HG03457 (cell line): ENCODE data around the gene MON2.
A peak's percentile ranks its signal among the peaks of the same experiment; 100 is the strongest.
"Not testable (repeated sequence)": the region's sequence is repeated elsewhere in the genome, so short reads cannot be mapped to it uniquely, and the experiment has no call there.

Source experiments
- ATAC-seq: cut with Tn5 transposase; IDR thresholded peaks from one replicate; pipeline ENCODE4 v1.9.1; 2021; ENCODE audit warnings: moderate number of reproducible peaks; ENCODE audit not compliant: unreplicated experiment

Gene MON2

DNA sequence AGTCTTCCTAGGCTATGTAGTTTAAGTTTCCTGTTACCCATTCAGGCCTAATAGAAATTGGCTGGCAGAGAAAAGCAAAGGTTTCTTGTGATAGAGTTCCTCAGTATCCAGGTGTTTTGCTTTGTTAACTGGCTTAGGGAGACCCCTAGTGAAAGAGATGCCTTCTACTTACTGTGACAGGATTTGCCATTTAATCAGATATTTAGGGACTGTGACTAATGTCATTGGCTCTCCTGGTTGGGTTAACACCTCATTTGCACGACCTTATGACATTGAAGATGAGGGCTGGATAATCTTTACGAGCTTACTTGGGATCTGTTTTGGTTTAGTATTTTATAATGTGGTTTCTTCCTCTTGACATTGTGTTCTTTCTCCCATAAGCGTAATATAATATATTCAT, 5.8 kb downstream of the MON2 start:
- no peak for ATAC-seq

DNA sequence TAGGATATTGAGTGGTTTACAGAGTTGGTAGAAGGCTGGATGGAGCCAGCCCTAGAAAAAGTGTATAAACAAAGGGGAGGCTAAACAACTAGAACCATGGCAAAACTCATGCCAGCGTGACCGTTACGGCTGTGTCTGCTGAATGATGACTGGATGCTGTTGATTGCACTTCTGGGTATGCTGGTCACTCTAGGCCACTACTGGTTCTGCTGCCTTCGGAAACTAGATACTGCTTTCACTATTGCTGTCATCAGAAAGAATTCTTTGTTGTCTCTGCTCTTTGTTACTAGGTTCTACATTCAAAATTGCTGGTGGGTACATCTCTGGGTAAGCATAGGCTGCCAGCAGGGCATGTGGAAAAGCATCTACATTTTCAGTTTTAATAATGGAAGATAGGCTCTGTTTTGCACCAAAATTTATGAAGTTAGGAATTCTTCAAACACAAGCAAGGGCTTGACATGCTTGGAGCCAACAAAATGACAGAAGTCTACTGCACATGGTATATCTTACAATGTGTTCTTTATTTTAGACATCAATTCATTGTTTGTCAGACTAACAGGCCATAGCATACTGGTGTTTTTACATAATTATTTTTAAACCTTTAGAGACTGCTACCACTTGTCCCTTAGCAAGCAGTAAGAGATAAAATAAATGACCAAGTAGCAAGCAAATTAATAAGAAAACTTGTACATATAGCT, 15.4 kb downstream of the MON2 start:
- no peak for ATAC-seq

DNA sequence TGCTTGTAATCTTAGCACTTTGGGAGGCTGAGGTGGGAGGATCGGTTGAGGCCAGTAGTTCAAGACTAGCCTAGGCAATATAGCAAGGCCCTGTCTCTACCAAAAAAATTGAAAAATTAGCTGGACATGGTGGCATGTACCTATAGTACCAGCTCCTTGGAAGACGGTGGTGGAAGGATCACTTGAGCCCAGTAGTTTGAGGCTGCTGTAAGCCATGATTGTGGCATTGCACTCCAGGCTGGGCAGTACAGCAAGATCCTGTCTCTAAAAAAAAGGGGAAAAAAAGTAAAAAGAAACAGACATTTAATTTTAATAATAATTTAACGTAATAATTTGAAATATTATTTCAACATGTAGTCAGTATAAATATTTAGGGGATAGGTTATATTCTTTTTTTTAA, 16.1 kb downstream of the MON2 start:
- no peak for ATAC-seq

DNA sequence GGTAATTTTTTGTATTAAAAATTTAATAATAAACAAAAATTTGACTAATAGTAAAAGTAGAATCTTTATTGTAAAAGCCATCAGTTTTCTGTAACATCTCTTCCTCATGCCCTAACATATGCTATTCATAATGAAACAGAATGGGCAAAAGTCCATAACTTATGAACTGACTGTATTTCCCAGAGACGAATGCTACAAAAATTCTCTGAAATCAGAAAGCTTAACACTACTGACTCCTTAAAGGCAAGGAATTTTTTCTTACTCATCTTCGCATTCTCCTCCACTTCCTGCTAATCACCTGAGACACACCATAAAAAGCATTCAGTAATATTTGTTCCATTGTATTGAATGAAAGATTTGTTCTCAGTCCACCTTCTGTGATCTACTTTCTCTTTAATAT, 17.6 kb downstream of the MON2 start:
- ATAC-seq: no peak

DNA sequence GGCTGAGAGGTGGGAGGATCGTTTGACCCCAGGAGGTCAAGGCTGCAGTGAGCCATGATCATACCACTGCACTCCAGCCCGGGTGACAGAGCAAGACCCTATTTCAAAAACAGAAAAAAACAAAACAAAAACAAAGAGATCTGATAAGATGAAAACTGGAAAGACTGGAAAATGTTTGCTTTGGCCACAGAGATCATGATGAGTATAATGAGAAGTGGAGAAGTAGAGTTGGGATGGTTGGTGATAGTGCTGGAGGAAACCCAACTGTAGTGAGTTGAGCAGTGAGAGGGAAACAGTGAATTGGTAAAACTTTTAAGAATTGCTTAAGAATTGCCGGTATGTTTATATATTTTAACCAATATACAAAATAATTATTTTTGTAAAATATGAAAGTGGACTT, 39.2 kb downstream of the MON2 start:
- ATAC-seq: no peak

GRCh38 chr12:62512901-62513300, 46.3 kb downstream of the MON2 start:
- ATAC-seq: no peak

GRCh38 chr12:62514080-62514479, 47.5 kb downstream of the MON2 start:
- not testable (repeated sequence) for ATAC-seq

GRCh38 chr12:62516927-62517326, 50.3 kb downstream of the MON2 start:
- ATAC-seq: no peak

DNA sequence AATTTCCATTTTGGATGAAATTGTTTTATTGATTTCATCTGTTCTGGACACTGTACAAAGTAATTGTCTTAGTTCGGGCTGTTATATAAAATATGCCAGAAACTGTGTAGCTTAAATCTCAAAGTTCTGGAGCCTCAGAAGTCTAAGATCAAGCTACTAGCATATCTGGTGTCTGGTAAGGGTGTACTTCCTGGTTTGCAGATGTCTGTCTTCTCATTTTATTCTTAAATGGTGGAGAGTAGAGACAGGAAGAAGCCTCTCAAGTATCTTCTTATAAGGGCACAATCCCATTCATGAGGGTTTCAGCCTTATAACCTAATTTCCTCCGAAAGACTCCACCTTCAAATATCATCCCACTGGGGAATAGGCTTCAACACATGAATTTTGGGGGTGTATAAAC, 51.3 kb downstream of the MON2 start:
- ATAC-seq: no peak

DNA sequence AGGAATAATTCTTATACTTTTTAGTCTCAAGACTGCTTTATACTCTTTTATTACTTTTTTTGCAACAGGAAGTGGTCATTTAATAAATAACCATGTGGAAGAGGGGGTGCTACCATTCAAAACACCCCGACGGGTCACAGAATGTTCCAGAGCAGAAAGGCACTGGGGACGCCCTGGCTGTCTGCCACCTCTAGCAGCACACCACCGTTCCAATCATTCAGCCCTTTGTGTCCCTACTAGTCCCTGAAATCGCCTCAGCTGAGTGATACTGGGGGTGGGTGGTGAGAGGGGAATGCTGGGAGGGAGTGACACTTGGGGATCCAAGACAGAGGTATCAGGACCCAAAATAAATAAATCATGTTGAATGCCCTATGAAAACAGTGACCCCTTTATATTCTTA, 52.4 kb downstream of the MON2 start:
- ATAC-seq: no peak

DNA sequence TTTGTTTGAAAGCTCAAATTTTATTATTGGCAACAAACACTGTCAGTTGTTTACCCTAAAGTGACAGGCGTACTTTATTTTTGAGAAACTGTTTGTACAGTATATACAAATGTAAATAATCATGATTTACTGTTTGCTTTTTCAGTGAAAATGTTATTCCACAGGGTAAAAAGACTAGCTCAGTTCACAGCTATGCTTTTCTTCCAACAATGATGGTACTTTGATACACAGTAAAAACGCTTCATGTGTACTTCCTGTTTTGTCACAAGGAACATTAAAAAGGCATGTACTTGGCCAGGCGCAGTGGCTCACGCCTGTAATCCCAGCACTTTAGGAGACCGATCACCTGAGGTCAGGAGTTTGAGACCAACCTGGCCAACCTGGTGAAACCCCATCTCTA, 53.7 kb downstream of the MON2 start:
- ATAC-seq: no peak

- ATAC-seq: no peak
Observed at GRCh38 chr12:62522984-62523383, 56.4 kb downstream of the MON2 start.

DNA sequence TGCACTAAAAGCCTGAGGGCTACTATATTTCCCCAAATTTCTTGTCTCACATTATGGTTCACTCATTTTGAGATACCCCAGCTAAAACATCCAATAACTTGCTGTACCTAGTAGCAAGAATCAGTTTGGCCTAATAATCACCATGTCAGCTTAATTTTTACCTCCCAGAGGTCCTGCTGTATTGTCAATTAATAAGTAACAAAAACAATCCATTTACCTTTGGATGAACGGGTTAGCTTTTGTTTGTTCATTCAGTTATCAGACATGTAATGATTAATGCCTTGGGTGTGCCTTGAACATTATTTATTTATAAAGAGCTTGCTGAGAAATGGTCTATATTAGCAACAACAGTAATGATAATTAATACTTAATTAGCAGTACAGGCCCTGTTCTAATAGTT, 57.0 kb downstream of the MON2 start:
- ATAC-seq: no peak

DNA sequence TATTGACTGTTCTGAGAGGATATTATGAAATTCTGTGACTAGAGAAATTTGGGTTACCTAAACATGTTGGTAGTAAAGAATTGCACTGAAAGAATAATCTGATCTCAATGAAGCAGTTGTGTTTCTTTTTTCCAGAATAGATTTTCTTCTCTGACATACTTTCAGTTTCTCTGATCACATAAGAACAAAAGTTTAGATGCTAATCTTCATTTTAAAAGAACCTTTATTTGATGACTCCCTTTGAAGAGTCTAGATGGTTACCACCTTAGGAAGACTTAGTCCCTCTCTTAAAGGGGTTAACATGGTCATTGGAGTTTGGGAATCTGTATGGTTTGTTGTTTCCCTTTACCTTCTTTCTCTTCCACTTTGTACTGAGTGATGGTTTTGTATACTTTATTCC, 58.6 kb downstream of the MON2 start:
- ATAC-seq: no peak

- no peak for ATAC-seq
Observed at GRCh38 chr12:62530596-62530995, 64.0 kb downstream of the MON2 start.

DNA sequence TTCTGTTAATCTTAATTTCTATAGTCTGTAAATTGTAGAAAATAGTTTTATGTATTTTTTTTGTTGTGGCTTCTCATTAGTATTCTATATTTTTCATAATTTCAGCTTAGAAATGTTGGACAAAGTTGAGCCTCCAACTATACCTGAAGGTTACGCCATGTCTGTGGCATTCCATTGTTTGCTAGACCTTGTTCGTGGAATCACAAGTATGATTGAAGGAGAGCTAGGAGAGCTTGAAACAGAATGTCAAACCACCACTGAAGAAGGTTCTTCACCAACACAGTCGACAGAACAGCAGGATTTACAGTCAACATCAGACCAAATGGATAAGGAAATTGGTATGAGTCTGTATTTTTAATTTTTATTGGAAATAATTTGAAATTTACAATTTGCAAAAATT, 65.7 kb downstream of the MON2 start:
- no peak for ATAC-seq

DNA sequence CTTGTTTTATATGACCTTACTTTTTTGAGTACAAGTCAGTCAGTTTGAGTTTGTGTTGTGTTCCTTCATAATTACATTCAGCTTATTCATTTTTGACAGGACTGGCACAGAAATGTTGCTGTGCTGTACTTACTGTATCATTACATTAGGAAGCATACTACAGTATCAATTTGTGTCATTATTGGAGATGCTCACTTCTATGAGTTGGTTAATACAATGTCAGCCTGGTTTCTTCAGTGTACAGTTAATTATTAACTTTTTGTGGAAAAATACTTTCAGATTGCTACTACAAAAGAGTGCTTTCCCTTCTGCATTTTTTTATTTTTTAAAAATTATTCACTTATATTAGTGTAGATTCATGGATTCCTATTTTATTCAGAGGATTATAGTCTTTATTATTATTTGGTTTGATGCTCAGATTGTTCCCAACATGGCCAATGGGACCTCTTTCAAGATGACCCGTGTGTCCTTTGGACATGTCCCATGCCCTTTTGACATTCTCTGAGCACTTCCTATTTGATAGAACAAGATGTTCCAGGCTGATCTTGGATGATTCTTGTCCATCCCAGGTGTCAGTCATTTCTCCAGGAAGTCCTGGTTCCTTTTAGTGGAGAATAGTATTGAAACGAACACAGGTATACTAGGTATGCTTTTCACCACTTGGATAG, 66.6 kb downstream of the MON2 start:
- ATAC-seq: no peak

- ATAC-seq: peak; percentile 59
Observed at GRCh38 chr12:62533755-62534107, 67.1 kb downstream of the MON2 start.

- ATAC-seq: no peak
Observed at GRCh38 chr12:62536546-62536945, 69.9 kb downstream of the MON2 start.

- ATAC-seq: no peak
Observed at GRCh38 chr12:62537551-62537950, 70.9 kb downstream of the MON2 start.

- ATAC-seq: no peak
Observed at GRCh38 chr12:62540354-62540753, 73.7 kb downstream of the MON2 start.

DNA sequence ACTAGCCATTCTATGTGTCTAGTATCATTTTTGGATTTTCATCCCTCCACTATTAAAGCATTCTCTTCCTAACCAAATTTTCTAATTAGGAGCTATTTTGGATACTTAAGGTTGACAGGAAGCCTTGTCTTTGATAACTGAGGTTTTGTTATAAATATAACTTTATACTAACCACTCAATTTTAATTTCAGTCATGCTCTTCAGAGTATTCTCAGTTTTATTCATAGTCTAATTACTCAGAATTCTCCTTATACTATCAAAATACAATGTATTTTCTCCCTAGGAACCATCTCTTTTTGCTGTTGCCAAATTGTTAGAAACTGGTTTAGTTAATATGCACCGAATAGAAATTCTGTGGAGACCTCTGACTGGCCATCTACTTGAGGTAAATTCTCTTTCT, 76.2 kb downstream of the MON2 start:
- no peak for ATAC-seq

DNA sequence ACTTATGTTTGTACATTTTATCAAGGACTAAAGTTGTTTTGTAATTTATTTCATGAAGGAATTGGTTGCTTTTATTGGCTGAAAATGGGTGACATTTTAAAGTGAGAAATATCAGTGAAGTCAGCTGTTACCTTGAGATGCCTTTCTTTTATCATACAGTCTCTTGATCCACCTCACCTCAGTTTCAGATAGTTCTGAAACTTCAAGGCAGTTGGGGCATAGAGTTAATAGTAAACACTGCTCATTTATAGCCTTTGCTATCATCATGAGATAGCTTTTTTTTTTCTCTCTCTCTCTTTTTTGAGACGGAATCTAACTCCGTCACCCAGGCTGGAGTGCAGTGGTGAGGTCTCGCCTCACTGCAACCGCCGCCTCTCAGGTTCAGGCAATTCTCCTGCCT, 76.7 kb downstream of the MON2 start:
- no peak for ATAC-seq
